Astrocyte of the spinal cord (primary cell): ENCODE data around the gene SSH2.

Source experiments
- DNase-seq: peaks from one replicate; pipeline ENCODE4 v3.0.0; 2011; ENCODE audit warnings: low read depth, low spot score
- H3K4me3 ChIP-seq: 2 replicates; pipeline ENCODE4 v1.5.1; 2011; ENCODE audit warnings: low read depth, mild to moderate bottlenecking, low read length, moderate library complexity
- in situ Hi-C: cut with HindIII; loops from 2 replicates; pipeline ENCODE4 v1.10.0; 2017; ENCODE audit warnings: low sequenced_read_pairs
- TF ChIP-seq, protein P1 (sequence below): IDR thresholded peaks from 2 replicates; pipeline ENCODE4 v1.5.1; 2012; ENCODE audit warnings: low read depth, mild to moderate bottlenecking, low read length, inconsistent platforms

Gene SSH2

GRCh38 chr17:29582772-29583171 is 347.3 kb downstream of the SSH2 start:
- TF ChIP-seq, protein P1, sequence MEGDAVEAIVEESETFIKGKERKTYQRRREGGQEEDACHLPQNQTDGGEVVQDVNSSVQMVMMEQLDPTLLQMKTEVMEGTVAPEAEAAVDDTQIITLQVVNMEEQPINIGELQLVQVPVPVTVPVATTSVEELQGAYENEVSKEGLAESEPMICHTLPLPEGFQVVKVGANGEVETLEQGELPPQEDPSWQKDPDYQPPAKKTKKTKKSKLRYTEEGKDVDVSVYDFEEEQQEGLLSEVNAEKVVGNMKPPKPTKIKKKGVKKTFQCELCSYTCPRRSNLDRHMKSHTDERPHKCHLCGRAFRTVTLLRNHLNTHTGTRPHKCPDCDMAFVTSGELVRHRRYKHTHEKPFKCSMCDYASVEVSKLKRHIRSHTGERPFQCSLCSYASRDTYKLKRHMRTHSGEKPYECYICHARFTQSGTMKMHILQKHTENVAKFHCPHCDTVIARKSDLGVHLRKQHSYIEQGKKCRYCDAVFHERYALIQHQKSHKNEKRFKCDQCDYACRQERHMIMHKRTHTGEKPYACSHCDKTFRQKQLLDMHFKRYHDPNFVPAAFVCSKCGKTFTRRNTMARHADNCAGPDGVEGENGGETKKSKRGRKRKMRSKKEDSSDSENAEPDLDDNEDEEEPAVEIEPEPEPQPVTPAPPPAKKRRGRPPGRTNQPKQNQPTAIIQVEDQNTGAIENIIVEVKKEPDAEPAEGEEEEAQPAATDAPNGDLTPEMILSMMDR, result no peak
- in situ Hi-C loops, result no loop called here
- no peak overlapping the region for H3K4me3 ChIP-seq
- DNase-seq, result no peak

GRCh38 chr17:29582254-29582765 is 347.7 kb downstream of the SSH2 start:
- no peak overlapping the region for H3K4me3 ChIP-seq
- in situ Hi-C loops, result no loop called here
- no peak for DNase-seq
- TF ChIP-seq, protein P1, result no peak

GRCh38 chr17:29581583-29582253 is 348.3 kb downstream of the SSH2 start:
- TF ChIP-seq, protein P1, result no peak
- H3K4me3 ChIP-seq, result no peak overlapping the region
- in situ Hi-C loops, result no loop called here
- DNase-seq, result no peak

- in situ Hi-C loops, result no loop called here
Measured at GRCh38 chr17:29579866-29580771, 349.9 kb downstream of the SSH2 start.

DNA sequence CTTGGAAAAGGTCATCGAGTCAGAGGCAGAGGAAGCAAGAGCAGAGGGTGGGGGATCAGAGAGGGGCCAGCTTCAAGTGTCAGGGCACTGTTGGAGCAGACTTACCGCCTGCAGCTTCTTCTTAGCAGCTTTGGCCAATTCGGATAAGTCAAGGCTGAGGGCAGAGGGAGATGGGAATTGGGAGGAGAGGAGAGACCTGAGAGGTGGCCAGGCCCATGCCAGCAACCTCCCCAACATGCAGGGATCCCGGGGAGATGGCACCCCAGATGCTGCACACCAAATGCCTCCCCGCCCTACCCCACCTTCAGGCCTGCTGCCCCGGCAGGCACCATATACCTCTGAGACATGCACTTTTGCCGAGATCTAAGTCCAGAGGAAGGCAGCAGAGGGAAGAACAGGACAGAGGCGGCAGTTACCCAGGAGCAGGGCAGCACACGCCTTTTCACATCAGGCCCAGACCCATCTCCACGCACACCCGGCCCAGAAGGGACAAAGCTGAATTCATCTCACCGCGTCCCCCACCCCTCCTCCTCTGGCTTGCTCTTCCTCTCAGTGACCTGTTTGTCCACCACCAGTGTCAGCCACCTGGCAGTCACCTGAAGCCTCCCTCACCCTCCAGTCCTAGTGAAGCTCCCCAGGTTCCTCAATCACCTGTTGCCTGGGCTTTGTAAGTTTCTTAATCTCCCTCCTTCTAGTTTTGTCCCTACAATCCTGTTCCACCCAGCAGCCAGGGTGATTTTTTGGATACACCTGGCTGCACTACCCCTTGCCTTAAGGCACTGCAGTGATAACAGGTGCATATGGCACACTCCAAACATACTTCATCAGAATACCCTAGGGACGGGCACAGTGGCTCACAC is 351.2 kb downstream of the SSH2 start:
- in situ Hi-C loops, result no loop called here
- TF ChIP-seq, protein P1, result no peak
- no peak overlapping the region for H3K4me3 ChIP-seq
- no peak for DNase-seq

More at GRCh38 chr17:29579866-29580771, 349.9 kb downstream of the SSH2 start:
- TF ChIP-seq, protein P1, result peak; percentile 87
- DNase-seq, result peak; percentile 77
- no peak overlapping the region for H3K4me3 ChIP-seq
